HEK293T (cell line): Measurements from ENCODE around the gene RNPEP.

Source experiments
- BHLHE40 ChIP-seq: fragments of 450-650 bp; IDR thresholded peaks from 2 replicates; pipeline ENCODE4 v1.6.1; 2016; ENCODE audit warnings: mild to moderate bottlenecking, moderate library complexity, borderline replicate concordance
- FOXK2 ChIP-seq: fragments of 450-650 bp; IDR thresholded peaks from 2 replicates; pipeline ENCODE4 v1.6.1; 2016; ENCODE audit warnings: mild to moderate bottlenecking
- L3MBTL2 ChIP-seq: fragments of 450-650 bp; conservative IDR thresholded peaks from 2 replicates; pipeline ENCODE4 v1.6.1; 2016; ENCODE audit warnings: mild to moderate bottlenecking
- NFRKB ChIP-seq: fragments of 450-650 bp; IDR thresholded peaks from 2 replicates; pipeline ENCODE4 v1.6.1; 2016; ENCODE audit warnings: mild to moderate bottlenecking, moderate library complexity
- SUZ12 ChIP-seq: fragments of 450-650 bp; IDR thresholded peaks from 2 replicates; pipeline ENCODE4 v1.6.1; 2016; ENCODE audit warnings: mild to moderate bottlenecking
- TARDBP ChIP-seq: fragments of 450-650 bp; IDR thresholded peaks from 2 replicates; pipeline ENCODE4 v1.6.1; 2016
- TF ChIP-seq, protein P1 (sequence below): fragments of 450-650 bp; IDR thresholded peaks from 2 replicates; pipeline ENCODE4 v1.6.1; 2016

DNA sequence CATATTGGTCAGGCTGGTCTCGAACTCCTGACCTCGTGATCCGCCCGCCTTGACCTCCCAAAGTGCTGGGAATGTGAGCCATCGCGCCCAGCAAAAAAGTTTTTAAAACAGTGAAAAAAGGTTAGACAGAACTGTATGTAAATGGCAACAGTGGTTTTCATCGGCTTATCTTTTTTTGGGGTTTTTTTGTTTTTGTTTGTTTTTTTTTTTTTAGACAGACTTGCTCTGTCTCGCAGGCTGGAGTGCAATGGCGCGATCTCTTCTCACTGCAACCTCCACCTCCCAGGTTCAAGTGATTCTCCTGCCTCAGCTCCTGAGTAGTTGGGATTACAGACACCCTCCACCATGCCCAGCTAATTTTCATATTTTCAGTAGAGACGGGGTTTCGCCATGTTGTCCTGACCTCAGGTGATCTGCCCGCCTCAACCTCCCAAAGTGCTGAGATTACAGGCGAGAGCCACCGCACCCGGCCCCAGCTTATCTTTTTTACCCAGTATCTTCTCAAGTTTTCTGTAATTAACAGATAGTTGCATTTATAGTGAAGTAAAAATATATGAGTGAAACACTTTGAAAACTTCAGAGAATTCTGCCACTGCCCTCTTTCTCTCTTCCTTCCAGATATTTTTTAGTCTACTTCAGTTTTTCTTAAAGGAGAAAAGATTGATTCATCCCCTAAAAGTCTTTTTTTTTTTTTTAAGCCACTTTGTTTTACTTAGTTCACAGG is 14.1 kb upstream of the RNPEP start:
- no peak for TF ChIP-seq FOXK2
- TF ChIP-seq NFRKB, result no peak
- TF ChIP-seq BHLHE40, result no peak
- TF ChIP-seq, protein P1, sequence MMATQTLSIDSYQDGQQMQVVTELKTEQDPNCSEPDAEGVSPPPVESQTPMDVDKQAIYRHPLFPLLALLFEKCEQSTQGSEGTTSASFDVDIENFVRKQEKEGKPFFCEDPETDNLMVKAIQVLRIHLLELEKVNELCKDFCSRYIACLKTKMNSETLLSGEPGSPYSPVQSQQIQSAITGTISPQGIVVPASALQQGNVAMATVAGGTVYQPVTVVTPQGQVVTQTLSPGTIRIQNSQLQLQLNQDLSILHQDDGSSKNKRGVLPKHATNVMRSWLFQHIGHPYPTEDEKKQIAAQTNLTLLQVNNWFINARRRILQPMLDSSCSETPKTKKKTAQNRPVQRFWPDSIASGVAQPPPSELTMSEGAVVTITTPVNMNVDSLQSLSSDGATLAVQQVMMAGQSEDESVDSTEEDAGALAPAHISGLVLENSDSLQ, result no peak
- no peak for TF ChIP-seq SUZ12
- TF ChIP-seq TARDBP, result no peak
- TF ChIP-seq L3MBTL2, result no peak
